HAP-1 (cell line): ENCODE data around the gene RELT.
"Not testable (repeated sequence)": the region's sequence is repeated elsewhere in the genome, so short reads cannot be mapped to it uniquely, and the experiment has no call there.

Source experiments
- DNase-seq, 2 experiments: peaks; one replicate each; pipeline ENCODE4 v3.0.0-alpha.2; 2016 to 2020; ENCODE audit warnings: low spot score in 2 of 2
- H3K27me3 ChIP-seq: fragments of 250-450 bp; sonication (Bioruptor Pico); 2 replicates; pipeline ENCODE4 v1.5.1; 2020; ENCODE audit warnings: low read depth, mild to moderate bottlenecking, moderate library complexity
- H3K36me3 ChIP-seq: fragments of 250-450 bp; sonication (Bioruptor Pico); replicated peaks from 2 replicates; pipeline ENCODE4 v1.5.1; 2020; ENCODE audit warnings: mild to moderate bottlenecking
- H3K4me1 ChIP-seq: fragments of 250-450 bp; sonication (Bioruptor Pico); 2 replicates; pipeline ENCODE4 v1.5.1; 2020; ENCODE audit warnings: mild to moderate bottlenecking
- H3K4me3 ChIP-seq: fragments of 250-450 bp; sonication (Bioruptor Pico); 2 replicates; pipeline ENCODE4 v1.5.1; 2020; ENCODE audit warnings: mild to moderate bottlenecking, moderate library complexity
- H3K9me3 ChIP-seq: fragments of 250-450 bp; sonication (Bioruptor Pico); 2 replicates; pipeline ENCODE4 v1.5.1; 2020; ENCODE audit warnings: mild to moderate bottlenecking, moderate library complexity
- in situ Hi-C: fragments of 300-500 bp; cut with MboI; formaldehyde crosslinking; loops from 3 replicates; pipeline ENCODE4 v1.14.3; 2020; ENCODE audit warnings: low sequenced_read_pairs, inconsistent platforms, mixed read lengths

Gene RELT

DNA sequence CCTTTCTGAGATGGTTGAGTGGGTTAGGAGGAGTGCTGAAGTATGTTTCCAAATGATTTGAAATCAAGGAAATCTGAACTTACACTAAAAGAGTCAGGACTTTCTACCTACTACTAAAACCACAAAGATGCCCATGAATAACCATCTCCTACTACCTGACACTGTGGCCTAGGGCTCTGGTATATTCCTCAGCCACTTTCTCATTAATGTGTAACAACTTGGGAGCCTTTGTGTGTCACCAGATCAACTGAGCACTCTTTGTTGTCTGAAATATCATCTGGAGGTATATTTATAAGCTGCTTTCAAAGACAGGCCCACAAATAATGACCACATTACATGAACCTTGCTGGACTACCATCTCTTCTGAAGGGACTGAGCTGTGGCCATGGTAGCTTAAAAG, 43.9 kb downstream of the RELT start:
- no peaks in the 10 kb centered on the region for H3K9me3 ChIP-seq
- no peaks in the 10 kb centered on the region for H3K36me3 ChIP-seq
- DNase-seq: no peak
- H3K27me3 ChIP-seq: no peaks in the 10 kb centered on the region
- H3K4me1 ChIP-seq: peaks cover 16% of the 10 kb centered on the region
- in situ Hi-C loops: no loop called here
- H3K4me3 ChIP-seq: no peak overlapping the region

DNA sequence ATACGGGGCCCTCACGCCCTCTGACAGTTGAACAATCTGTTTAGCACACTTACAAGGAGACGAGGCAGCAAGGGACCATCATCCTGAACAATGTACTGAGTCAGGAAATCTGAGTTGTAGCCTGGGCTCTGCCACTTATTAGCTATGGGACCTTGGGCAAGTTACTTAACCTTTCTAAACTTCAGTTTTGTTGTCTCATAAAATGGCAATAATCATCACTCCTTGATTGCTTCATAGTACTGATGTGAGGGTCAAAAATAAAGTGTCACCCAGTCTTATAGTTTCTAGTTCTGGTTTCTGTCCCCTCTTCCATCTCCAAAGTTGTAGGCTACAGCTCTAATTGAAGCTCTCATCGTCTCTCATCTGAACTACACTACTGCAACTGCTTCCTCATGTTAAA, 46.7 kb downstream of the RELT start:
- Histone ChIP-seq H3K9me3 (no peaks in the 10 kb centered on the region), H3K4me1 (no peaks in the 10 kb centered on the region), H3K27me3 (no peaks in the 10 kb centered on the region), H3K36me3 (no peaks in the 10 kb centered on the region), H3K4me3 (no peak overlapping the region)
- in situ Hi-C loops: no loop called here
- DNase-seq: no peak

DNA sequence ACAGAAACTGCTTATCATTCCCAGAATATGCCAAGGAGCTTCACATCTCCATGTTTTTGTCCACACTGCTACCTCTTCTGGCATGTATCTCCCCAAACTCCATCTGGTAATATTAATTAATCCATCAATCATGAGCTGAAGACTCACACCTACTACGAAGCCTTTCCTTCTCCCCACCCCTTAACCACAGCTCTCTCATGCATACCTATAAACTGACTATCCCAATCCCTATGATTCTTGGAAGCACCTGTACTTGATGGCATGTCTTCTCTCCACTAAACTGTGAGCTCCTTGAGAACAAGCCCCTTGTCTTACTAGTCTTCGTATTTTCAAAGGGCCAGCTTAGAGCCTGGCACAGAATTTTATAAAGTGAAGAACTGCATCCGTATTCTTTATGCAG, 47.3 kb downstream of the RELT start:
- in situ Hi-C loops: no loop called here
- no peak overlapping the region for H3K4me3 ChIP-seq
- DNase-seq: no peak

DNA sequence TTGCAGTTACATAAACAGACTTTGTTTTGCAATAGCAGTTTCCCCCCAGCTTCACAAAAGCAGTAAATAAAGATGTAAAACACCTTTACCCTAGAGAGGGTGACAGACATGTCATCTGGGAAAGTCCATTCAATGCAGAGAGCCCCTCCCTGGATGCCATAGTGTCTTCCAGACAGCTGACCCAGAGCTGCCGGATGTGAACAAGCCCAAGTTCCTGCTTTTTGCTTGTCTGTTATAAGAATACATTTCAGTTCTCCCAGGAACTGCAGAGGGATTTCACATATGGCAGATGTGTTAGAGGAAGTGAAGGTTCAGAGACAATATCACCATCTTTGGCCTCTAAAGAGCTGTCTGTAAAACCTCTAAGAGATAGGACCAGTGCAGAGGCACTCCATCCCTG, 48.9 kb downstream of the RELT start:
- Histone ChIP-seq H3K9me3 (no peaks in the 10 kb centered on the region), H3K27me3 (no peaks in the 10 kb centered on the region), H3K36me3 (no peaks in the 10 kb centered on the region), H3K4me1 (no peaks in the 10 kb centered on the region), H3K4me3 (no peak overlapping the region)
- no peak for DNase-seq
- in situ Hi-C loops: no loop called here

More for the DNA sequence above, 47.3 kb downstream of the RELT start:
- Histone ChIP-seq H3K27me3 (no peaks in the 10 kb centered on the region), H3K36me3 (no peaks in the 10 kb centered on the region), H3K9me3 (no peaks in the 10 kb centered on the region), H3K4me1 (no peaks in the 10 kb centered on the region)

DNA sequence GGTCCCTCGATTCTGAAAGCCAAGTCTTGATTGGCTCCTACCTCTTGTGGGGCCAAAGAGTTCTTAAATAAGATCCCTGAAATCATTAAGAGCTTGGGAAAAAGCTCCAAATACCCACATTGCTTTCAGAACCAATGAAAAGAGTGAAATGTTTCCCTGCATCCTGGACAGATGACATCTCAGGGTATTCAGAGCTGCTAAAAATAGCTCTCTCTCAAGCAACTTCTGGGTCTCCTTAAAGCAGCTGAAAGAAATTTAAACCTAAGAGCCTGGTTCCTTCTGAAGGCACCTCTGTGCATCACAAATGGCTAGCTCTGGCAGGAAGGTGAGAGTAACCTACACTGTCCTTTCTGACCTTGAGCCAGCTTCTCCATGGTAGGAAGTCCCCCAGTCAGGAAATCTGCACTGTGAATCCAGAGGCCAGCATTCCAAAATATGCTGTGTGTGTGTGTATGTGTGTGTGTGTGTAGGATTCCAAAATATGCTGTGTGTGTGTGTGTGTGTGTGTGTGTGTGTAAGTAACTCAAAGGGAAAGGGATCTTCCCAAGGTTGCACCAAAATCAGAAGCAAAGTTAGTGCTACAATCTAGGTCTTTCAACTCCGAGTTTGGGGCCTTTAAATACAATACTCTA, 50.1 kb downstream of the RELT start:
- no peaks in the 10 kb centered on the region for H3K36me3 ChIP-seq
- no peak overlapping the region for H3K4me3 ChIP-seq
- H3K4me1 ChIP-seq: no peaks in the 10 kb centered on the region
- in situ Hi-C loops: no loop called here
- H3K27me3 ChIP-seq: no peaks in the 10 kb centered on the region
- H3K9me3 ChIP-seq: no peaks in the 10 kb centered on the region
- no peak for DNase-seq

DNA sequence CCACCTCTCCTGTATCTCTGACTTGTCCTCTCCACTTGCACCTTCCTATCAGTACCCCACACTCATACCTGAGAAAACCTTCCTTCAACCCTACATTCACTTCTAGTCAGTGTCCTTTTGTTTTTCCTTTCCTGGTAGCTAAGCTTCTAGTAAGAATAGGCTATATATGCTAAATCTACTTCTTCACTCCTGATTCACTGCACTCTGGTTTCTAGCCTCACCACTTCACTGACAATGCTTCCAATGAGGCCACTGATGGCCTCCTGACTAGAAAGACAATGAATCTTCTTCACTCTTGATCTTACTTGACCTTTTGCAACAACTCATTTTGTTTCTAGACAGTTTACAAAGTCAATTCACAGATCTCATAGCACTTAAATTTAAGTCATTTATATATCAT, 52.0 kb downstream of the RELT start:
- Histone ChIP-seq H3K4me3 (no peak overlapping the region), H3K4me1 (no peaks in the 10 kb centered on the region), H3K27me3 (no peaks in the 10 kb centered on the region), H3K36me3 (no peaks in the 10 kb centered on the region), H3K9me3 (no peaks in the 10 kb centered on the region)
- in situ Hi-C loops: no loop called here
- DNase-seq: no peak

DNA sequence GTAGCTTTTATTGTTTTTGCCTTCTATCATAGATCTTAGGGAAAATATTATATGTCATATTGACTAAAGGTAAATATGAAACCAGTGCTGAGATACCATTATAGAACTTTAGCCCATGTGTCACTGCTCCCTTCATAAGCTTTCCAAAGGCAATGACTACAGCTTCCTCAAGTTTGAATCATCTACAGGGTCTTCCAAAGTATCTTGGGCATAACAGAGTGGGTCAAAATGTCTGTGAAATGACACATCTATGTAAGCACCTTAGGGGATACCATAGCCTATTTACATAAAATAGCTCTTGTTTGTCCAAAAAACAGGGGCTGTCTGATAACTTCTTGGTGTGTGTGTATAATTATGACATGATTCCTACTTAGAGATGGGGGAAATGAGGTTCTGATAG, 52.5 kb downstream of the RELT start:
- no peaks in the 10 kb centered on the region for H3K27me3 ChIP-seq
- H3K9me3 ChIP-seq: no peaks in the 10 kb centered on the region
- H3K36me3 ChIP-seq: no peaks in the 10 kb centered on the region
- in situ Hi-C loops: no loop called here
- no peak for DNase-seq
- H3K4me3 ChIP-seq: no peak overlapping the region
- no peaks in the 10 kb centered on the region for H3K4me1 ChIP-seq

DNA sequence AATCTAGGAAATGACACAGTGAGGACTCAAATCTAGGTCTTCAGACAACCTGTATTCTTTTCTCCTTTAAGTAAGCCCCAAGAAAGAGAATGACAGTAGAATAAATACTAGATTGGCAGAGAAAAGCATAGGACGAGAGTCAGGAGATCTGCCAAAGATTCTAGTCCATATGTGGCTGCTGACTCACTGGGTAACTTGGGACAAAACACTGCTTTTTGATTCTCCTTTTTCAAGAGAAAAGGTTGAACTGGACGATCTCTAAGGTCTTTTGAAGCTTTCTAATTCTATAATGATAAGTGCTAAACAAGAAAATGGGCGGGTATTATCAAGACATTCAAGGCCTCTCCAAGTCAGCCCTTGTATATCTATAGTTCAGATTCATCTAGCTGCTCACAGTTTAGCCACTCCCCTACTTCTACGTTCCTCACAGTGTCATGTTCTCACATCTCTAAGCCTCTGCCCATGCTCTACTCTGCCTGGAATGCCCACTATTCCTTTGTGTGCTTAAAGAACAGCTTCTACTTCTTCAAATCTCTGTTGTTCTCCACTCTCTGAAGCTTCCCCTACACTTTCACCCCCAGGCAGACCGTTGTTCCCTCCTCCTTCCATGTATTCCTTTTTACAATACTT, 53.0 kb downstream of the RELT start:
- in situ Hi-C loops: no loop called here
- no peak for DNase-seq
- H3K9me3 ChIP-seq: no peaks in the 10 kb centered on the region
- no peak overlapping the region for H3K4me3 ChIP-seq
- H3K36me3 ChIP-seq: no peaks in the 10 kb centered on the region
- H3K4me1 ChIP-seq: no peaks in the 10 kb centered on the region; the same call in 1 of the 2 replicates
- no peaks in the 10 kb centered on the region for H3K27me3 ChIP-seq

DNA sequence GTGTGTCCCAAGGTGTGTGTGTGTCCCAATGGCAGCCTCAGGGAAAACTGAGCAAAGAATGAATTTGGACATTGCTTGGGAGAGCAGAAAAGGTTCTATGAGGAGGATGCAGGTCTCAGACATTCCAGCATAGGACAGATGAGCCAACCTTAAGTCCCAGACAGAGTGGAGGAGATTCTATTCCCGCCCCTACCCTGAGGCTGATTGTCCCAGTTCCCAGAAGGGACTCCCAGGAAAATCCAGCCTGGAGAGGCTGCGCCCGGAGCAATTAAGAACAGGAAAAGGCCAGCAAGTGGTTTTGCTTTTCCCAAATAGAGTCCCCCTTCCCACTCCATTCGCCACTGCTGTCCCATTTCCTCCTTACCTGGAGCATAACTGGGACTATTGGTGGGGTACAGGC, 54.1 kb downstream of the RELT start:
- DNase-seq: no peak
- no peaks in the 10 kb centered on the region for H3K27me3 ChIP-seq
- peaks cover 11% of the 10 kb centered on the region for H3K4me1 ChIP-seq
- H3K4me3 ChIP-seq: no peak overlapping the region
- no peaks in the 10 kb centered on the region for H3K9me3 ChIP-seq
- in situ Hi-C loops: no loop called here
- no peaks in the 10 kb centered on the region for H3K36me3 ChIP-seq

DNA sequence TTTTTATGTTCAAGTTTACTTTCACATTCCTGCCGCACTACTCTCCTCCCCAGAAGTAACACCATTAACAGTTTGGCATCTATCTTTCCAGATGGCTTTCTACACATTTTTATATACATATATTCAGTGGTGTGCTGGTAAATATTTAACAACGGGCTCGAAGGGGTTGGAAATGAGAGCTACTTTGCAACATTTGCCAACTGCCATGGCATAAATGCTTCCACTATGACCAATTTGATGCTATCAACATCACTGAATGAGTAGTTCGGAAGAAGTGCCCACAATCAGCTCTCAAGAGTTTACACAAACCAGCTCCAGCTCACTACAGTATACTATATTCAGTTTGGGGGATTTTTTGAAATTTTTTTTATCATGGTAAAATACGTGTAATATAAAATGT, 55.2 kb downstream of the RELT start:
- no peaks in the 10 kb centered on the region for H3K27me3 ChIP-seq
- no peak for DNase-seq
- no peaks in the 10 kb centered on the region for H3K9me3 ChIP-seq
- no peaks in the 10 kb centered on the region for H3K36me3 ChIP-seq
- in situ Hi-C loops: no loop called here
- H3K4me1 ChIP-seq: peaks cover 16% of the 10 kb centered on the region
- no peak overlapping the region for H3K4me3 ChIP-seq

DNA sequence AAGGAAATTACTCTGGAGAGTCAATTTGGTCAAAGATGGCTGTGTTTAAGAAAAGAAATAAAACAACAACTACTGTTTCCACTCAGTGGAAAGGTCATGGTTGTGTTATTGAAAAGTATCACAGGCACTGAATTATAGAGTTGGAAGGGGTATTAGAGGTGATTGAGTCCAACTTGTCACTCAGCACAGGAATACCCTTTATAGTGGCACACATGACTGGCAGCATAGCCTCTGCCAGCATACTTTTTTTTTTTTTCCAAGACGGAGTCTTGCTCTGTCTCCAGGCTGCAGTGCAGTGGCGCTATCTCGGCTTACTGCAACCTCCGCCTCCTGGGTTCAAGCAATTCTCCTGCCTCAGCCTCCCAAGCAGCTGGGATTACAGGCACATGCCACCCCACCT, 60.7 kb downstream of the RELT start:
- H3K4me1 ChIP-seq: peaks cover 21% of the 10 kb centered on the region
- H3K9me3 ChIP-seq, in situ Hi-C loops, H3K4me3 ChIP-seq, H3K27me3 ChIP-seq, H3K36me3 ChIP-seq, DNase-seq: not testable (repeated sequence)

DNA sequence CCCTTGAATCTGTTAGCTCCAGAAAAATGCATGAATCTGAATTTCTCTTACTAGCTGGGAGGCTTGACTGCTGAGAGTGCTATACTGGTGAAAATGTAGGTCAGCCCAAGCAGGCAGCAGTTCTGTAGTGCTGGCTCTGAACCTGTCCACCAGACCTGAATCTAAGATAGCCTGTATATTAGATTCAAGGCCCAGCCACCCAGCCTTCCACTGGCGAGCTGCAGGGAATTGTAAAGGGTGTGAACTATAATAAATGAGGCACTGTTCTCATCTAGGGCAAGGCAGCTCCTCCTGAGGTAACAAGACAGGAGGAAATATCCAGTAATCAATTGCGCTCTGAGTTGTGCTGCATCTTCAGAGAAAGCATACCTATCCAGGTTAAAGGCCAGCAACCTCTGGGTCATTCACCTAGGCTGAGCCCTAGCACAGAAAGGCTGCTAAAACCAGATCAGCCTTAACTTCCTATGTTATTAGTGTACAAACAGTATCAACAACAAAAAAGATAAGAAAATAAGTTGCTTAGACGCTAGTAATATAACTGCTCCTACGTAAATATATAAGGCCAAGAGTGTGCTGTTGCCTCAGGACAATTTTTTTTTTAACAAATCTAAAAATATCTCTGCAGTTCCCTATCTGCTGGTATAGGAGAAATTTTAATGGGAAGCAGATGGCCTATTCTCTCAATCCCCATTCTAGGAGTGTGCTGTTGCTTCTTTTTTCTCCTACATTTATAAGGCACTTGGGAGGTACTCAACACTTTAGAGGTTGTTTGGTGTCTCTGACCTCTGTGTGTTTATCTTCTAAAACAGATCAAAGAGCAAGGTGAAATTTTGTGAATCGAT, 63.0 kb downstream of the RELT start:
- no peak overlapping the region for H3K4me3 ChIP-seq
- H3K9me3 ChIP-seq: no peaks in the 10 kb centered on the region
- in situ Hi-C loops: no loop called here
- no peak for DNase-seq
- H3K4me1 ChIP-seq: peaks cover 21% of the 10 kb centered on the region
- no peaks in the 10 kb centered on the region for H3K36me3 ChIP-seq
- H3K27me3 ChIP-seq: no peaks in the 10 kb centered on the region

DNA sequence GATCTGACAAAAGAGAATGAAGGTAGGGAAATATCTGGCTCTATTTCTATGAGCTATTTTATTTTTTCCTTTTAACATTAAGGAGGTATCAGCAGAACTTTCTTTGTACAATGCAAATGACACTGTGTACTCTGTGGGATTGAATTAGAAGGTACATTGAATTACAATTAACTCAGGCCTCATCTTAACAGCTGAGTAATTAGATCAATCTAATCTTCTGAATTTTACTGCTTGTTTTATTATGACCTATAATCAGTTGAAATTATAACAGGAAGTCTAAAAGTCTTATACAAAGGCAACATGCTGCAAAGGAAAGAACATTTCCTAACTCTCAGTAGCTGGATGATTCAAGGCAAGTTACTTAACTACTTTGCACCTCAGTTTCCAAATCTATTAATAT, 69.8 kb downstream of the RELT start:
- DNase-seq: no peak
- Histone ChIP-seq H3K4me1 (no peaks in the 10 kb centered on the region; the same call in 1 of the 2 replicates), H3K36me3 (no peaks in the 10 kb centered on the region), H3K4me3 (no peak overlapping the region), H3K27me3 (no peaks in the 10 kb centered on the region), H3K9me3 (no peaks in the 10 kb centered on the region)
- in situ Hi-C loops: no loop called here

DNA sequence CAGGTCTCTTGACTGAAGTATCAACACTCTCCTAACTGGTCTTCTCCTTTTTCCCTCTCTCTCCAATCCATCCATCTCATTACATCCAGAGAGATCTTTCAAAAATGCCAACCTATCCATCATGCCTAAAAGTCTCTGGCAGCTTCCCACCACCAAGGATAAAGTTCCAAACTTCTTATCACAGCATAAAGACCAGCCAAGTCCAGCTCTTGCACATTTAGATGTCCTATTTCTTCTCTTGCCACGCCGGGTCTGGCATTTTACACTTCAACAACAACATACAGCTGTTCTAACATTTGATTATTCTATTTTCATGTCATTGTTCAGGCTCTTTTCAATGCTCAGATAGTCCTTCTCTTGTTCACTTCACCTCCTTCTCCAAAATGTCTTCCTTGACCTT, 70.6 kb downstream of the RELT start:
- Histone ChIP-seq H3K4me1 (no peaks in the 10 kb centered on the region; the same call in 1 of the 2 replicates), H3K9me3 (no peaks in the 10 kb centered on the region), H3K36me3 (no peaks in the 10 kb centered on the region), H3K27me3 (no peaks in the 10 kb centered on the region), H3K4me3 (no peak overlapping the region)
- in situ Hi-C loops: no loop called here
- DNase-seq: no peak
